HG03280 (cell line): ENCODE measurements around the gene STAC.
"Not testable (repeated sequence)": the region's sequence is repeated elsewhere in the genome, so short reads cannot be mapped to it uniquely, and the experiment has no call there.

ENCODE experiments used
- ATAC-seq: cut with Tn5 transposase; IDR thresholded peaks from one replicate; pipeline ENCODE4 v1.9.1; 2021; ENCODE audit warnings: mild to moderate bottlenecking, moderate library complexity; ENCODE audit not compliant: unreplicated experiment

The STAC gene

DNA sequence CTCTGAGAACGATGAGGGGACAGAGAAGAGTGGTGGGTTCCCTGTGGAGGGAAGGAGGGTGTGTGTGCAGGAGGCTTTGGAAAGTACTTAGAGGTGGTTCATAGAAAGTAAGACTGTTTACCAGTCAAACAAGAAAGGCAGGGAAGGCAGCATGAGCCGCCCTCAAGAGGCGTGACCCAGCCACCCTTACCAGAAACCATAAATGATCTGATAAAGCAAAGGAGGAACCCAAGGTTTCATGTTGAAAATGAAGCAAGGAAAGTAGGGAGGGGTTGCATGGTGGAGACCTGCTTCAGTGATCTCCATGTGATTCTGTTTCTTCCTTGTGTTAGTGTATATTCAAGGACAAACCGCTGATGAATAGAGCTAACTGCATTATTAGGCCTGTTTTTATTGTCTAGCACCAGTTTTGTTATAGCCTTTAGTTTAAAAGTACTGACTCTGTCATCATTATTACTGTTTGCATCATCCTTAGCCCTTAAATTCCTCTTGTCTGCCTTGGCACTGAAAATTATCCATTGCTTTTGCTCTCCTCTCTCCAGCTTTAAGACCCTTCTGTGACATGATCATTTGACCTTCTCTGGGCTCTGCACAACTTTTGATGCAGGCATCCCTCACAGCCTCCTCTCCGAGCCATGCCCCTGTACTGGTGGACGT is 96.1 kb downstream of the STAC start:
- no peak for ATAC-seq

- no peak for ATAC-seq
These were observed 97.4 kb downstream of the STAC start for GRCh38 chr3:36477655-36478054.

GRCh38 chr3:36480911-36481648 is 100.8 kb downstream of the STAC start:
- no peak for ATAC-seq

GRCh38 chr3:36482256-36482655 is 102.0 kb downstream of the STAC start:
- ATAC-seq = no peak

DNA sequence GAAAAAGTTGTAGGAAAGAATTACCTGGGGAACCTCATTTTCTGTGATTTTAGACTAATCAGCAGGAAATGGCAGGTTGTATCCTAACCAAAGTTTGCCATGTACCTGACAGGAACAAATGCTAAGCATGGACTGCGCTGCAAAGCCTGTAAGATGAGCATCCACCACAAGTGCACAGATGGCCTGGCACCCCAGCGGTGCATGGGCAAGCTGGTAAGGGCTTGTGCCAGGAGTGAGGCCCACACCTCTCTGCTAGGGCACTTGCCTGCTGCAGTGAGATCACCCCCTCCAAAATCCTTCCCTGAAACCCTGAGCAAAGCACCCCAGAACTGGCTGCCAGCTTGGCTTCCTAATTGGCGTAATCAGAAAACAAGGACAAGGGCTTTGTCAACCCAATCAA is 102.6 kb downstream of the STAC start:
- ATAC-seq = no peak

GRCh38 chr3:36483709-36484108 is 103.4 kb downstream of the STAC start:
- no peak for ATAC-seq

DNA sequence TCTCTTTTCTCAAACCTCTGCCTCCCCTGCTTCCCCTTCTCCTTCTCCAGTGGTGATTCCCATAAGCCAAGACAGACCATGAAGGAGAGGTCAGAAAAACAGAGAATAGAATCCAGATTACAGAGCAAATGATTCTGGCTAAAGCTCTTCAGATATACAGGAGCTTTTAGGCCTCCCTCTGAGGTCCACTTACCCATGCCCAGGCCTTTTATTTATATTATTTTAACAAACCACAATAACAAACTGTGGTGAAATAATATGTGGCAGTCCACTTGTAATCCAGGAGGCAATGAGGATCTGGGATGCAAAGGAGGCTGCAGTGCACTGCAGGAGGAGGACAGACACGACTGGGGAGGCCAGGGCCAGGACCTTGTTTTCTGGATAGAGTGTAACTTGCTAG is 104.1 kb downstream of the STAC start:
- ATAC-seq = no peak

GRCh38 chr3:36486009-36486795 is 105.9 kb downstream of the STAC start:
- ATAC-seq = no peak

DNA sequence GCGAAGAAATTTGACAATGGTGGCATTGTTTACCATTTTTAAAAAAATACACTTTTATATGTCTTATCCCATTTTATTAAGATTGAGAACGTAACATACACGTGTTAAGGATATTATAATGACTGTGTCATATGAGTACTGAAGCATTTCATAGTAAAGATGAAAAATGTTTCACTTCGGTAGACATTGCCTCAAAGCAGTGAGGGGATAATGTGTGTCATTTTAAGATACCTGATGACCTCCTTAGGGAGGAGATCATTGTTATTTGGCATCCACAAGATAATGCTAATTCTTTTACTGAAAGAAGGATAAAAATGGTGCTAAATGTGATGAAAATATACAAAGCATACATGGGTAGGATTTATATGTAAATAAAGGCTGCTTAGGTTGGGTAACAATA is 107.3 kb downstream of the STAC start:
- ATAC-seq = no peak

- no peak for ATAC-seq
These were observed 107.9 kb downstream of the STAC start for GRCh38 chr3:36488077-36488789.

- no peak for ATAC-seq
These were observed 108.8 kb downstream of the STAC start for GRCh38 chr3:36489101-36489500.

DNA sequence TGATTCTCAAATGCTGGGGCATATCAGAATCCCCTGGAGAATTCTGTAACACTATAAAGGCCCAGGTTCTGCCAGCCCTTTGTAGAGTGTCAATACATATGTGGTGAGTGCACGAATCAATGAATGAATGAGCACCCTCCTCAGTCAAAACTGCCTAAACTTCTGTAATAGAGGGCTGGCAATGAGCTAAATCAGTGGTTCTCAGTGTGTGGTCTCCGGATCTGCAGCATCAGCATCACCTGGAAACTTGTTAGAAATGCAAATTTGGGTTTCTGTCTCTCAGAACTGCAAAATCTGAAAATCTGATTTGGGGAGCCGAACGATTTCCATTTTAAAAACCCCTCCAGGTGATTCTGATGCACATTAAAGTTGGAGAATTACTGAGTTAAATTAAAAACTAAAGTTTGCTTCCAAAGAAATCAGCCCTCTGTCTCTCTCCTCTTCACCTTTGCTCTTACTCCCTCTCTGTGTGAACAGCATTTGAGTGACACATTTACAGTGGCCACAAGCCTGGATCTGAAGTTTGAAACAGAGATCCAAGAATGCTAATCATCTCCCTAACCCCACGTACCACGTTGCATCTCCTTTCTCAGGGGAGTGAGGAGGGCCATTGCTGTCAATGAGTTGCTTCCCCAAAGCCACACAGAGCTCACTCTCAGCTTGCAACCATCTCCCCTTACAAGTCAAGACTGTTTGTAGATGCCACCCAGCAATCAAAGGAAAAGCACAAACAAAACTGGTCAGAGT is 109.5 kb downstream of the STAC start:
- ATAC-seq = no peak

DNA sequence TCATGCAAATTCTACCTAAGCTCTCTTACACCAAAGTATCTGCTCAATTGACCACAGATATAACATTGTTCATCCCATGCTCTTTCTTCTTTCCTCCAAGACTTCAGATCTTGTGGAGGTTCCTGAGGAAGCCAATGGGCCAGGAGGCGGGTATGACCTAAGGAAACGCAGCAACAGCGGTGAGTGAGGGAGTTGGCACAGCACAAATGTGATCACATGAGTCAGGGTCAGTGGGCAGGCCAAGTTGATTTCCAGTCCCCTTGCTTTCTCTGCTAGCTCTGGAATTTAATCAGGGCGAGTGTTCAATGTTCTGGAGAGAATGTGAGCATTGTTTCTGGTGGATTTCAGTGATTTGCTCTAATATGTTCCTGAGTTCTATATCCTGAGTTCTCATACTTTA is 112.7 kb downstream of the STAC start:
- no peak for ATAC-seq

DNA sequence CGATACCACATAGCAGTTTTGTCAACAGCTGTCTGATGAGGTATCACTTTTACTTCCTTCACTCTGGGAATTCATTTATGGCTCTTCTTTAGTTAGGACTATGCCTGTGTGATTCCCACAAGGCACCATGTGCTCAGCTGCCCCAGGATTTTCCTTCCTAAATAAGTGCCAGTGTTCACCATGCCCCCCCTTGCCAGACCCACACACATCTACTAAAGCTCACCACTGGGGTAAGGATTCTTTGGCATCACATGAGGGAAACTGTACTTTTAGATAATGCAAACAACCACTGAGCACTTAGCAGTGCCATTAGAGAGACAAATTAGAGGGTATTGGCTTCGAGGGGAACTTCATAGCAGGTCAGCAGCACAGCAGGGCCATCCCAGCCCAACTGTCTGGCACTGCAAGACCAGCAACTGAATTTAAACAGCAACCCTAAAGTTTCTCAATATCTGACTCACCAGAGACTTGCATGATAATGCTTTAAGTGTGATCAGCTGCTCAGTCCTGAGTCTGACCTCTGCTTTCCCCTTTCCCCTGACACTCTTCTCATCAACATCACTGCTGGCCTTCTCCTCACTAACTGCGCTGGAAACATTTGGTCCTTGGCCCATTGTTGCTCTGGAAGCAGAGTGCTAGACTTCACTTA is 114.3 kb downstream of the STAC start:
- no peak for ATAC-seq

DNA sequence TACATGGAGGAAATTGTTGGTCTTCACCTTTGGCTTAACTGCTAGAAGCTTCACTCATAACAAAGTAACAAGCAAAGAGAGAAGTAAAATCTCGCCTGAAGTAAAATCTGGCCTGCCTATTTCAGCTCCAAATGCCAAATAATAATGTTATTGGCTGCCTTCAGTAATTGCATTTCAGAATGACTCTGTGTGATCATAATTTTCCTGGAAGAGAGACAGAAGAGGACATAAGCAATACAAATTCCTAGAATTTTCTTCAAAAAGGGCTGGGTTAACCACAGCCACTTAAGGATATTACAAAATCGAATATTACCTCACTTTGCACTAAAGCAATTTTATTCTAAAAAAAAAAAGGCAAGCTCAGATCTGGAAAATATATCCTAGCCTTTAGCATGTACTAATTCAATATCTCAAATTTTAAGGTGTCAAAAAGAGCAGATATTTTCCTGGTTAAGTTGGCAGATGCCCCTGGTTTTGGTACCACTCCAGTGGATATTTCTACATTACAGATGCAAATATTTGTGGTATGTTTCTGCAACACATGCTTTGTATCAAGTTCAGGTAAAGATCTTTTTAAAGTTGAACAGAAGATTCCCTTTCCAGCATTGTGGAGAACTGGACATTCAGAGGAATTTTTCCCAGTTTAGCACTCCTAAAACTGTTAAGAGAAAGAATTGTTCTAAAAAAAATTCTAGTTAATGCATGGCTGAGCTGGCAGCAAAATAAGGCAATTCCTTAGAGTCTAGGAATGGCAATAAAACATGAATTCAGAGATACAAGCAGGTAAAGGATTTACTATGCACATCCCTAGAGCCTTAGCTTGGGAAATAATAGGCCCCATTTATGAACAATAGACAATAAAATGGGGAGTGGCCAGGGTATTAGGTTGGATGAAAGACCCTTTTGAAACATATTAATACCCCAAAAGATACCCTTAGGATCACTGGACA is 116.7 kb downstream of the STAC start:
- ATAC-seq = no peak

DNA sequence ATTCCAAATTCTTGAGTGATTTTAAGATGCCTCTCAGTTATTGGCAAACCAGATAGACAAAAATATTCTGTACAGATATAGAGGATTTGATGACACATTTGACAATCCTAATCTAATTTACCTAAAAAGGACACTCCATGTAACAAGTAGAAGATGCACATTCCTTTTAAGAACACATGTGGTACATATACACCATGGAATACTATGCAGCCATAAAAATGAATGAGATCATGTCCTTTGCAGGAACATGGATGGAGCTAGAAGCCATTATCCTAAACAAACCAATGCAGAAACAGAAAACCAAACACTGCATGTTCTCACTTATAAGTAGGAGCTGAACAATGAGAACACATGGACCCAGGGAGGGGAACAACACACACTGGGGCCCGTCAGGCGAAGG is 119.7 kb downstream of the STAC start:
- ATAC-seq = not testable (repeated sequence)

DNA sequence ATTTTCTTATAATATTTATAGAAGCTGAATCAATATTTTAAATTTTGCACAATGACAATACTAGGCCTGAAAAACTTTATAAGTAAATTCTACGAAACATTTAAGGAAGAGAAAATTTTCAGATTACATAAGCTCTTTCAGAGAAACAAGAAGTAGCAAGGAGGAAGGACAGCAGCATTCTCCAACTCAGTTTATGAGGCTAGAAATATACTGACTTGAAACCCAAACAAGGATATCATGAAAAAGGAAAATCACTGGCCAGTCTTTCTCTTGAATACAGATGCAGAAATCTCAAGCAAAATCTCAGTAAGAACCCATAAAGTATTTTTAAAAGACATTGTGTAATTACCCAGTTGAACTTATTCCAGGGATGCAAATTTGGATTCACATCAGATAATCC is 121.3 kb downstream of the STAC start:
- ATAC-seq = no peak

GRCh38 chr3:36505393-36505792 is 125.1 kb downstream of the STAC start:
- no peak for ATAC-seq
